Kidney (tissue), 14 donors: ENCODE data around the gene RTP1. TPM values are rescaled to one million over a fixed set of nuclear protein-coding genes. Genes with fewer than 3 reads are reported as not detected.
A peak's percentile ranks its signal among the peaks of the same experiment; 100 is the strongest.

Source experiments
- DNase-seq, 5 donors: peaks; one replicate each; pipeline ENCODE4 v3.0.0-alpha.2; 2013 to 2020
- FAIRE-seq: peaks from 2 replicates; lab custom pipeline; 2012; peaks lifted over from hg19 to GRCh38; lab: Jason Lieb, UNC
- H3K27ac ChIP-seq, 2 donors: one replicate each; pipeline ENCODE4 v1.7.0; 2013; ENCODE audit warnings: low read depth in 2 of 2, low read length in 2 of 2, inconsistent platforms in 1 of 2
- H3K27me3 ChIP-seq: one replicate; pipeline ENCODE4 v1.7.1; 2013; ENCODE audit warnings: low read length, inconsistent platforms; ENCODE audit not compliant: control insufficient read depth, insufficient read depth
- H3K36me3 ChIP-seq, 3 donors: one replicate each; pipeline versions ENCODE4 v1.7.0 to v1.7.1; 2013; ENCODE audit warnings: low read length in 3 of 3, control low read depth in 1 of 3, inconsistent platforms in 1 of 3; ENCODE audit not compliant: insufficient read depth in 3 of 3, control insufficient read depth in 2 of 3
- H3K4me1 ChIP-seq, 3 donors: one replicate each; pipeline versions ENCODE4 v1.7.0 to v1.7.1; 2013; ENCODE audit warnings: low read length in 3 of 3, inconsistent platforms in 1 of 3, low read depth in 1 of 3; ENCODE audit not compliant: control insufficient read depth in 2 of 3, insufficient read depth in 2 of 3
- H3K4me3 ChIP-seq, 3 donors: one replicate each; pipeline versions ENCODE4 v1.7.0 to v1.8.1; 2013; ENCODE audit warnings: low read length in 3 of 3, control low read depth in 1 of 3, inconsistent platforms in 1 of 3
- H3K9ac ChIP-seq, 3 donors: one replicate each; pipeline versions ENCODE4 v1.7.0 to v1.7.1; 2013; ENCODE audit warnings: low read length in 3 of 3, control low read depth in 1 of 3, inconsistent platforms in 1 of 3
- H3K9me3 ChIP-seq, 3 donors: one replicate each; pipeline versions ENCODE4 v1.7.0 to v1.7.1; 2013; ENCODE audit warnings: low read length in 3 of 3, control low read depth in 1 of 3, inconsistent platforms in 1 of 3; ENCODE audit not compliant: control insufficient read depth in 2 of 3, insufficient read depth in 1 of 3
- intact Hi-C: fragments of 100-400 bp; cut with DNase I; formaldehyde crosslinking; loops from one replicate; pipeline ENCODE4 v1.11.1; 2022
- polyA plus RNA-seq: library from polyadenylated mRNA; stranded (reverse); fragments of 350-450 nt; fragmentation: Illumina TruSeq; extraction: RNeasy Lipid Tissue Mini Kit (QIAGEN cat#74804); gene quantifications from one replicate; pipeline ENCODE4 v1.2.3, GENCODE V29; 2014; ENCODE audit warnings: low read depth, low replicate concordance; ENCODE audit not compliant: insufficient read depth
- total RNA-seq: library from RNA; stranded (reverse); fragmentation: NEBNext Ultra II Directional; extraction: Animal tissue kit (Norgen Biotek cat#: 25700); gene quantifications from one replicate; pipeline ENCODE4 v1.2.1, GENCODE V29; 2021
- TF ChIP-seq, protein P1 (sequence below): IDR thresholded peaks from 3 replicates; pipeline ENCODE4 v1.5.1; 2012; ENCODE audit warnings: mild to moderate bottlenecking, moderate library complexity, borderline replicate concordance; ENCODE audit not compliant: insufficient read depth; ENCODE audit errors: extremely low read depth
- donor health status: control.
- donor health status: control.
- donor health status: control.
- donor health status: control.
- donor health status: control.
- donor health status: DM: yes; HTN: yes; CAD: no.
- donor health status: Normal renal cell carcinoma (clear cell type).

The RTP1 gene
- total and polyA plus RNA-seq, 2 donors from 2014 or later: not detected

DNA sequence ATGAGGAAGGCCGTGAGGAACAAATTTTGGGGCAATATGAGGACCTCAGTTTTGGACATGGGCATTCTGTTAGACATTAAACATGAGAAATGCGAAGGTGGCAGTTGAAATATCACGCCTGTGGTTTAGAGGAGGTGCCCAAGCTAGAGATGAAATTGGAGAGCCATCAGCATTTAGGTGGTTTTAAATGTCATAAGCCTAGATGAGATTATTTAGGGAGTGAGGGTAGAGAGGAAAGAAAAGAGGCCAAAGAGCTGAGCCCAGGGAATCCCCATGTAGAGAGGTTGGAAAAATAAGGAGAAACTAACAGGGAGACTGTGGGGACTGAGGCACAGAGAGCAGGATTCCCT, 14.9 kb downstream of the RTP1 start:
- Histone ChIP-seq H3K9ac (no peak overlapping the region), H3K27ac (no peak overlapping the region), H3K27me3 (no peaks in the 10 kb centered on the region), H3K4me1 (peaks cover 0 to 5% (median 2%) of the 10 kb centered on the region in 3 donors), H3K9me3 (no peaks in the 10 kb centered on the region), H3K4me3 (no peak overlapping the region), H3K36me3 (no peaks in the 10 kb centered on the region)
- intact Hi-C loops: no loop called here
- no peak for FAIRE-seq
- TF ChIP-seq, protein P1, sequence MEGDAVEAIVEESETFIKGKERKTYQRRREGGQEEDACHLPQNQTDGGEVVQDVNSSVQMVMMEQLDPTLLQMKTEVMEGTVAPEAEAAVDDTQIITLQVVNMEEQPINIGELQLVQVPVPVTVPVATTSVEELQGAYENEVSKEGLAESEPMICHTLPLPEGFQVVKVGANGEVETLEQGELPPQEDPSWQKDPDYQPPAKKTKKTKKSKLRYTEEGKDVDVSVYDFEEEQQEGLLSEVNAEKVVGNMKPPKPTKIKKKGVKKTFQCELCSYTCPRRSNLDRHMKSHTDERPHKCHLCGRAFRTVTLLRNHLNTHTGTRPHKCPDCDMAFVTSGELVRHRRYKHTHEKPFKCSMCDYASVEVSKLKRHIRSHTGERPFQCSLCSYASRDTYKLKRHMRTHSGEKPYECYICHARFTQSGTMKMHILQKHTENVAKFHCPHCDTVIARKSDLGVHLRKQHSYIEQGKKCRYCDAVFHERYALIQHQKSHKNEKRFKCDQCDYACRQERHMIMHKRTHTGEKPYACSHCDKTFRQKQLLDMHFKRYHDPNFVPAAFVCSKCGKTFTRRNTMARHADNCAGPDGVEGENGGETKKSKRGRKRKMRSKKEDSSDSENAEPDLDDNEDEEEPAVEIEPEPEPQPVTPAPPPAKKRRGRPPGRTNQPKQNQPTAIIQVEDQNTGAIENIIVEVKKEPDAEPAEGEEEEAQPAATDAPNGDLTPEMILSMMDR: no peak
- DNase-seq: no peak

DNA sequence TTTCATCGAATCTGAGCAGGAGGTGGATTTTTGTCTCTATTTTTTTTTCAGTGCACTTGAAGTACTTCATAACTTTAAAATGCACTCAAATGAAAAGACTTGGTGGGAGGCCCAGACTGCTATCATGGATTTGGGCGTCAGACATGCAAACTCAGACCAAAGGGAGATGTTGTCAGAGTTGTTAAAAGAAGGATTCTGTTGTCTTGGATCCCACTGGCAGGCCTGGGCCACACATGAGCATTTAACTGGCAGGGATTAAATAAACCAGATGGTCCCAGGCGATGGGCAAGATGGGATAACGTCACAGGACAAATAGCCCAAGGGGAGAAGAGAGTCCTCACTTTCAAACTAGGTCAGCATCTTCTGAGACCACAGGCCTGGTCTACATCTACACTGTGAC, 15.4 kb downstream of the RTP1 start:
- DNase-seq: no peak
- Histone ChIP-seq H3K27ac (no peak overlapping the region), H3K27me3 (no peaks in the 10 kb centered on the region), H3K4me1 (peaks cover 0 to 5% (median 2%) of the 10 kb centered on the region in 3 donors), H3K9me3 (no peaks in the 10 kb centered on the region), H3K4me3 (no peak overlapping the region), H3K36me3 (no peaks in the 10 kb centered on the region), H3K9ac (no peak overlapping the region)
- TF ChIP-seq, protein P1: no peak
- intact Hi-C loops: no loop called here
- no peak for FAIRE-seq

DNA sequence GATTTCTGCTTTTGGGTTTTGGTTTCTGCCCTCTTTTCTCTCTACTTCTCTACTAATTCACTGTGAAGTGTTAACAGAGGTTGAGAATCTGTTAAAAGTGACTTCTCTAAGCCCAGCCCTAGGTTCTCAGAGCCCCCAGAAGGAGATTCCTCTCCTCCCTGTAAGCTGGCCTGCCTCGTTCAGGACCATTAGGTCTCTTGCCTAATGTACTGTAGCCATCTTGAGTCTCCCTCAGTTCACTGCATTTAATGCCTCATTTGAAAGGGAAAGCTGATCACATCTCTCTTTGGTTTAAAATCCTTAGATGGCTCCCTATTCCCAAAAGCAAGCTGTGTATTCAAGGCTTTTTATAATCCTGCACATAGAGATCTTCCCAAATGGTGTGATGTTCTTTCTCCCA, 16.3 kb downstream of the RTP1 start:
- FAIRE-seq (no peak), DNase-seq (peak in 4 of 5 donors; percentile 45 to 85 (median 68))
- Histone ChIP-seq H3K27me3 (no peaks in the 10 kb centered on the region), H3K9ac (no peak overlapping the region), H3K27ac (no peak overlapping the region), H3K9me3 (no peaks in the 10 kb centered on the region), H3K4me3 (no peak overlapping the region), H3K4me1 (peaks cover 0 to 5% (median 2%) of the 10 kb centered on the region in 3 donors), H3K36me3 (no peaks in the 10 kb centered on the region)
- intact Hi-C loops: no loop called here
- TF ChIP-seq, protein P1: no peak

DNA sequence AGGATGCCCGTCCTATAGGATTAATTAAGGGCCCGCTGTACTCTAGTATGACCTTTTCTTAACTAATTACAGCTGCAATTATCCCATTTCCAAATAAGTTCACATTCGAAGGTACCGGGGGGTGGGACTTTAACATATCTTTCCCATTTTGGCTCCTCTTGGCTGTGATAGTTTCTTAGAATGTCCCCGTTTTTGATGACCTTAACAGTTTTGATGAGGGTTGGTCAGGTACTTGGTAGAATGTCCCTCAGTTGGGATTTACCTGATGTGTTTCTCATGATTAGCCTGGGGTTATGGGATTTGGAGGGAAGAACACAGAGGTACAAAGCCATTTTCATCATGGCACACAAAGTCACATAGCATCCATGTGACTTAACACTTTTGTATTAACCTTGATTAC, 18.2 kb downstream of the RTP1 start:
- no peak overlapping the region for H3K9ac ChIP-seq
- TF ChIP-seq, protein P1: no peak
- no peaks in the 10 kb centered on the region for H3K27me3 ChIP-seq
- H3K4me1 ChIP-seq: peaks cover 0 to 3% (median 0%) of the 10 kb centered on the region in 3 donors
- intact Hi-C loops: no loop called here
- no peaks in the 10 kb centered on the region for H3K9me3 ChIP-seq
- FAIRE-seq (no peak), DNase-seq (no peak)
- no peak overlapping the region for H3K27ac ChIP-seq
- H3K36me3 ChIP-seq: no peaks in the 10 kb centered on the region
- no peak overlapping the region for H3K4me3 ChIP-seq
